H9 (cell line): ENCODE measurements around the gene GMPR. TPM values are rescaled to one million over a fixed set of nuclear protein-coding genes. Genes with fewer than 3 reads are reported as not detected.
A peak's percentile ranks its signal among the peaks of the same experiment; 100 is the strongest.

ENCODE experiments used
- DNase-seq: peaks from one replicate; pipeline ENCODE4 v3.0.0-alpha.2; 2017
- H2AFZ ChIP-seq: one replicate; pipeline ENCODE4 v1.6.1; 2013; ENCODE audit warnings: mild to moderate bottlenecking, low read length, control low read depth, moderate library complexity
- H2AK5ac ChIP-seq: 2 replicates; pipeline ENCODE4 v1.6.1; 2013; ENCODE audit warnings: low read length, control low read depth, mixed read lengths; ENCODE audit not compliant: insufficient read length
- H2BK120ac ChIP-seq: one replicate; pipeline ENCODE4 v1.6.1; 2013; ENCODE audit warnings: low read depth, mild to moderate bottlenecking, low read length, control low read depth, inconsistent platforms; ENCODE audit not compliant: poor library complexity, severe bottlenecking
- H2BK12ac ChIP-seq: 2 replicates; pipeline ENCODE4 v1.6.1; 2013; ENCODE audit warnings: low read length, control low read depth, mixed read lengths, low read depth; ENCODE audit not compliant: insufficient read length
- H2BK15ac ChIP-seq: 2 replicates; pipeline ENCODE4 v1.6.1; 2013; ENCODE audit warnings: low read depth, low read length, control low read depth
- H2BK20ac ChIP-seq: one replicate; pipeline ENCODE4 v1.6.1; 2013; ENCODE audit warnings: low read depth, mild to moderate bottlenecking, low read length, control low read depth, inconsistent platforms; ENCODE audit not compliant: poor library complexity, severe bottlenecking
- H2BK5ac ChIP-seq: 2 replicates; pipeline ENCODE4 v1.6.1; 2013; ENCODE audit warnings: low read length, control low read depth, mixed read lengths; ENCODE audit not compliant: insufficient read length
- H3K14ac ChIP-seq: 2 replicates; pipeline ENCODE4 v1.6.1; 2013; ENCODE audit warnings: low read length, control low read depth; ENCODE audit not compliant: insufficient read depth
- H3K18ac ChIP-seq: 2 replicates; pipeline ENCODE4 v1.6.1; 2013; ENCODE audit warnings: low read depth, mild to moderate bottlenecking, mixed read lengths, low read length, control low read depth; ENCODE audit not compliant: insufficient read length
- H3K23ac ChIP-seq: 2 replicates; pipeline ENCODE4 v1.6.1; 2013; ENCODE audit warnings: low read length, control low read depth, mixed read lengths, low read depth; ENCODE audit not compliant: insufficient read length
- H3K23me2 ChIP-seq: 2 replicates; pipeline ENCODE4 v1.6.1; 2013; ENCODE audit warnings: low read depth, mild to moderate bottlenecking, mixed read lengths, low read length, control low read depth; ENCODE audit not compliant: insufficient read length, poor library complexity, severe bottlenecking
- H3K27ac ChIP-seq: 2 replicates; pipeline ENCODE4 v1.5.1; 2013; ENCODE audit warnings: low read length, control low read depth, mixed read lengths, low read depth; ENCODE audit not compliant: insufficient read length
- H3K27me3 ChIP-seq: 2 replicates; pipeline ENCODE4 v1.6.1; 2013; ENCODE audit warnings: low read length, control low read depth, inconsistent platforms; ENCODE audit not compliant: insufficient read depth
- H3K4ac ChIP-seq: 2 replicates; pipeline ENCODE4 v1.6.1; 2013; ENCODE audit warnings: low read depth, mild to moderate bottlenecking, control low read depth, inconsistent platforms, low read length, moderate library complexity
- H3K4me1 ChIP-seq: 2 replicates; pipeline ENCODE4 v1.6.1; 2013; ENCODE audit warnings: low read length, control low read depth, inconsistent platforms; ENCODE audit not compliant: insufficient read depth
- H3K4me2 ChIP-seq: 2 replicates; pipeline ENCODE4 v1.6.1; 2013; ENCODE audit warnings: low read length, control low read depth, mixed read lengths; ENCODE audit not compliant: insufficient read length, insufficient read depth
- H3K56ac ChIP-seq: 2 replicates; pipeline ENCODE4 v1.6.1; 2013; ENCODE audit warnings: low read depth, mild to moderate bottlenecking, mixed read lengths, low read length, control low read depth; ENCODE audit not compliant: insufficient read length
- H3K79me1 ChIP-seq: 2 replicates; pipeline ENCODE4 v1.6.1; 2013; ENCODE audit warnings: low read depth, mild to moderate bottlenecking, moderate library complexity, low read length, control low read depth, inconsistent platforms; ENCODE audit not compliant: insufficient read depth, poor library complexity, severe bottlenecking
- H3K79me2 ChIP-seq: 2 replicates; pipeline ENCODE4 v1.6.1; 2013; ENCODE audit warnings: low read length, control low read depth, inconsistent platforms; ENCODE audit not compliant: insufficient read depth
- H3K9ac ChIP-seq: 2 replicates; pipeline ENCODE4 v1.6.1; 2013; ENCODE audit warnings: low read length, control low read depth, mixed read lengths; ENCODE audit not compliant: insufficient read length; ENCODE audit errors: extremely low read depth
- H3K9me3 ChIP-seq: one replicate; pipeline ENCODE4 v1.6.1; 2013; ENCODE audit warnings: low read depth, low read length, inconsistent platforms; ENCODE audit not compliant: control insufficient read depth
- H3T11ph ChIP-seq: one replicate; pipeline ENCODE4 v1.6.1; 2013; ENCODE audit warnings: mild to moderate bottlenecking, low read length, control low read depth, inconsistent platforms
- H4K20me1 ChIP-seq: one replicate; pipeline ENCODE4 v1.6.1; 2013; ENCODE audit not compliant: control insufficient read depth, insufficient read length, insufficient read depth
- H4K5ac ChIP-seq: 2 replicates; pipeline ENCODE4 v1.6.1; 2013; ENCODE audit warnings: low read depth, mild to moderate bottlenecking, mixed read lengths, low read length, control low read depth; ENCODE audit not compliant: insufficient read length
- H4K8ac ChIP-seq: replicated peaks from 2 replicates; pipeline ENCODE4 v1.6.1; 2013; ENCODE audit warnings: low read length, control low read depth, mixed read lengths, low read depth; ENCODE audit not compliant: insufficient read length
- H4K91ac ChIP-seq: 2 replicates; pipeline ENCODE4 v1.6.1; 2013; ENCODE audit warnings: low read depth, mild to moderate bottlenecking, moderate library complexity, mixed read lengths, low read length, control low read depth; ENCODE audit not compliant: insufficient read length
- H3K27ac Mint-ChIP-seq, 3 experiments: 2 replicates in 2 of 3; 3 replicates in 1 of 3; pipeline ENCODE4 v1.8.0; 2020 to 2021; ENCODE audit warnings: mixed read lengths in 3 of 3, mild to moderate bottlenecking in 1 of 3, moderate library complexity in 1 of 3
- H3K27me3 Mint-ChIP-seq: 2 replicates; pipeline ENCODE4 v1.8.0; 2021; ENCODE audit warnings: low read depth, mild to moderate bottlenecking, moderate library complexity, mixed read lengths
- H3K36me3 Mint-ChIP-seq, 3 experiments: 2 replicates in 2 of 3; 3 replicates in 1 of 3; pipeline ENCODE4 v1.8.0; 2020 to 2021; ENCODE audit warnings: low read depth in 3 of 3, mixed read lengths in 3 of 3; ENCODE audit not compliant: insufficient read depth in 1 of 3
- H3K4me1 Mint-ChIP-seq, 2 experiments: 2 replicates each; pipeline ENCODE4 v1.8.0; 2020; ENCODE audit warnings: mixed read lengths in 2 of 2
- H3K4me3 Mint-ChIP-seq, 2 experiments: 2 replicates in 1 of 2; 3 replicates in 1 of 2; pipeline ENCODE4 v1.8.0; 2020 to 2021; ENCODE audit warnings: mild to moderate bottlenecking in 2 of 2, mixed read lengths in 2 of 2, moderate library complexity in 1 of 2
- H3K9me3 Mint-ChIP-seq, 2 experiments: 2 replicates in 1 of 2; 3 replicates in 1 of 2; pipeline ENCODE4 v1.8.0; 2020; ENCODE audit warnings: mild to moderate bottlenecking in 2 of 2, mixed read lengths in 2 of 2, moderate library complexity in 1 of 2
- WGBS: extraction: QIAGEN DNeasy Blood & Tissue Kit; methylation state at CpG from one replicate; pipeline ENCODE4 v1.1.7; 2013; ENCODE audit warnings: missing lambda C conversion rate, low lambda C conversion rate, mixed read lengths; ENCODE audit not compliant: insufficient read length; ENCODE audit errors: extremely low coverage; 5-methylcytosine and 5-hydroxymethylcytosine counted together
- total RNA-seq: library from RNA; stranded (reverse); gene quantifications from 2 replicates; pipeline ENCODE4 v1.2.1, GENCODE V29; 2021
- TF ChIP-seq, protein P1 (sequence below): fragments of 200-600 bp; sonication (generic); conservative IDR thresholded peaks from 3 replicates; pipeline ENCODE4 v1.8.0; 2021; ENCODE audit warnings: antibody characterized with exemption, mild to moderate bottlenecking

GMPR gene
- total RNA-seq, 1 experiment from 2014 or later: 0.70 TPM

DNA sequence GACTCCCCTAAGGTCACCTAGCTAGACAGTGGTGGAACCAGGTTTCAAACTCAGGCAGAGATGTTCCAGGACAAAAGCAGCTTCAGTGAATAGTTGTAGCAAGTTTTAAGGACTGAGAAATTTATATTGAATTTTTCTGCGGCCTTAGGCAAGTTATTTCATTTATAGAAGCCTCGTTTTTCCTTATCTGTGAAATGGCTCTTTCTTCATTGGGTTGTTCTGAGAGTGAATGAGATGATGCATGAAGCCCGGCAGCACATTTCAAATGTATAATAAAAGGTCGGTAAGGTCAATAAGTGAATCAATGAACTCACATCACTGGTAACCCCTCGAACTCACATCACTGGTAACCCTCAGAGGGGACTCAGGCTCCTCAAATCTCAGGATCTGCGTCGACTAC lies 1.1 kb upstream of the GMPR start:
- Histone ChIP-seq H3K27me3 (peaks cover 14% of the 10 kb centered on the region; the same call in 1 of the 2 replicates), H3K4ac (no peak overlapping the region), H3K9ac (no peak overlapping the region), H2BK5ac (no peak overlapping the region), H3K4me1 (no peaks in the 10 kb centered on the region), H3K27ac (no peak overlapping the region), H3K9me3 (no peaks in the 10 kb centered on the region), H2BK20ac (no peak overlapping the region), H3K56ac (no peak overlapping the region), H3K23me2 (peaks cover 14% of the 10 kb centered on the region), H2BK12ac (no peak overlapping the region), H3T11ph (no peak overlapping the region), H3K4me2 (no peak overlapping the region), H3K14ac (no peak overlapping the region), H4K5ac (no peak overlapping the region), H3K79me1 (no peaks in the 10 kb centered on the region), H4K91ac (no peak overlapping the region), H4K20me1 (no peaks in the 10 kb centered on the region), H3K23ac (no peak overlapping the region), H2BK120ac (no peak overlapping the region), H3K79me2 (no peaks in the 10 kb centered on the region), H2BK15ac (no peak overlapping the region), H3K18ac (no peak overlapping the region), H4K8ac (no peak overlapping the region), H2AK5ac (no peak overlapping the region), H2AFZ (no peak overlapping the region)
- Mint-ChIP-seq H3K27ac (no peak overlapping the region), H3K4me1 (peaks cover 12 to 16% of the 10 kb centered on the region in 2 experiments), H3K9me3 (no peaks in the 10 kb centered on the region), H3K36me3 (no peaks in the 10 kb centered on the region), H3K27me3 (peaks cover 64% of the 10 kb centered on the region), H3K4me3 (peak overlapping the region in 1 of 2 experiments; percentile 81; a peak in 2 of 5 replicates)
- TF ChIP-seq, protein P1, sequence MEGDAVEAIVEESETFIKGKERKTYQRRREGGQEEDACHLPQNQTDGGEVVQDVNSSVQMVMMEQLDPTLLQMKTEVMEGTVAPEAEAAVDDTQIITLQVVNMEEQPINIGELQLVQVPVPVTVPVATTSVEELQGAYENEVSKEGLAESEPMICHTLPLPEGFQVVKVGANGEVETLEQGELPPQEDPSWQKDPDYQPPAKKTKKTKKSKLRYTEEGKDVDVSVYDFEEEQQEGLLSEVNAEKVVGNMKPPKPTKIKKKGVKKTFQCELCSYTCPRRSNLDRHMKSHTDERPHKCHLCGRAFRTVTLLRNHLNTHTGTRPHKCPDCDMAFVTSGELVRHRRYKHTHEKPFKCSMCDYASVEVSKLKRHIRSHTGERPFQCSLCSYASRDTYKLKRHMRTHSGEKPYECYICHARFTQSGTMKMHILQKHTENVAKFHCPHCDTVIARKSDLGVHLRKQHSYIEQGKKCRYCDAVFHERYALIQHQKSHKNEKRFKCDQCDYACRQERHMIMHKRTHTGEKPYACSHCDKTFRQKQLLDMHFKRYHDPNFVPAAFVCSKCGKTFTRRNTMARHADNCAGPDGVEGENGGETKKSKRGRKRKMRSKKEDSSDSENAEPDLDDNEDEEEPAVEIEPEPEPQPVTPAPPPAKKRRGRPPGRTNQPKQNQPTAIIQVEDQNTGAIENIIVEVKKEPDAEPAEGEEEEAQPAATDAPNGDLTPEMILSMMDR: no peak
- no CpG with 5 or more reads among the region's 7 CpGs for WGBS
- no peak for DNase-seq
